IPS DF 6.9 (cell line): ENCODE data around the gene APLNR.
A peak's percentile ranks its signal among the peaks of the same experiment; 100 is the strongest.

Experiments used
- DNase-seq: peaks from one replicate; pipeline ENCODE4 v3.0.0-alpha.2; 2013; ENCODE audit warnings: low read depth, low spot score
- H3K27ac ChIP-seq: one replicate; pipeline ENCODE4 v1.5.1; 2013; ENCODE audit warnings: low read length, control low read depth
- H3K27me3 ChIP-seq: 2 replicates; pipeline ENCODE4 v1.6.1; 2013; ENCODE audit warnings: mild to moderate bottlenecking, low read length; ENCODE audit not compliant: control insufficient read depth, insufficient read depth
- H3K36me3 ChIP-seq: 2 replicates; pipeline ENCODE4 v1.6.1; 2013; ENCODE audit warnings: low read length; ENCODE audit not compliant: control insufficient read depth, insufficient read depth
- H3K4me1 ChIP-seq: 2 replicates; pipeline ENCODE4 v1.6.1; 2013; ENCODE audit warnings: low read length; ENCODE audit not compliant: control insufficient read depth, insufficient read depth
- H3K4me3 ChIP-seq: 2 replicates; pipeline ENCODE4 v1.5.1; 2013; ENCODE audit warnings: mild to moderate bottlenecking, low read length
- H3K9me3 ChIP-seq: 2 replicates; pipeline ENCODE4 v1.6.1; 2013; ENCODE audit warnings: low read length, inconsistent platforms; ENCODE audit not compliant: control insufficient read depth, insufficient read depth
- WGBS: extraction: QIAGEN DNeasy Blood & Tissue Kit; methylation state at CpG from one replicate; pipeline ENCODE4 v1.1.7; 2013; ENCODE audit warnings: mixed read lengths, missing lambda C conversion rate; ENCODE audit not compliant: insufficient read length, insufficient coverage; 5-methylcytosine and 5-hydroxymethylcytosine counted together

The APLNR gene

DNA sequence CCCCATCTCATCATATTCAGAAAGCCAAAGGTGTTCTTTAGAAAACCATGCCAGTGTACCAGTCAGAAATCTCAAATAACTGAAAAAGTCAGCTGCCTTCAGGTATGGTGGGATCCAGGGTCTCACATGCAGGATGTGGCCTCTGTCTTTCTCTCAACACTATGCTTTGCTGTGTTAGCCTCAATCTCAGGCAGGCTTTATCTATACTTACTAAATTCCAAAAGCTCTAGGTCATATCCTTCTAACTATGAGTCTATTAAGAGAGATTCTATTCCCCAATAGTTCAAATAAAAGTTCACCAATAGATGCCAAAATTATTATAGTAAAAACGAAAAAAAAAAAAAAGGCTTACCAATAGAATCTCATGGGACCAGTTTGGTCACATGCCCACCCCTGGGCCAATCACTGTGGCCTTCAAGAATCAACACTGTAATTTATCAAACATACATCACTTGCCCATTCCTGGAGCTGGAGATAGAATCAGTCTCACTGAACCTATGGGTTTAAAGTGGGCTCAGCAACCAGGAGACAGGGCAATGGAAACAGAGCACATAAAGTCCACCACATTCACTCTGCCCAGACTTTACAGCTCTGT, 38.0 kb upstream of the APLNR start:
- DNase-seq = no peak
- Histone ChIP-seq H3K9me3 (no peaks in the 10 kb centered on the region), H3K36me3 (no peaks in the 10 kb centered on the region), H3K27me3 (no peaks in the 10 kb centered on the region), H3K27ac (no peak overlapping the region), H3K4me3 (no peak overlapping the region), H3K4me1 (no peaks in the 10 kb centered on the region; the same call in 1 of the 2 replicates)
- WGBS = no CpG with 5 or more reads among the region's 1 CpG

DNA sequence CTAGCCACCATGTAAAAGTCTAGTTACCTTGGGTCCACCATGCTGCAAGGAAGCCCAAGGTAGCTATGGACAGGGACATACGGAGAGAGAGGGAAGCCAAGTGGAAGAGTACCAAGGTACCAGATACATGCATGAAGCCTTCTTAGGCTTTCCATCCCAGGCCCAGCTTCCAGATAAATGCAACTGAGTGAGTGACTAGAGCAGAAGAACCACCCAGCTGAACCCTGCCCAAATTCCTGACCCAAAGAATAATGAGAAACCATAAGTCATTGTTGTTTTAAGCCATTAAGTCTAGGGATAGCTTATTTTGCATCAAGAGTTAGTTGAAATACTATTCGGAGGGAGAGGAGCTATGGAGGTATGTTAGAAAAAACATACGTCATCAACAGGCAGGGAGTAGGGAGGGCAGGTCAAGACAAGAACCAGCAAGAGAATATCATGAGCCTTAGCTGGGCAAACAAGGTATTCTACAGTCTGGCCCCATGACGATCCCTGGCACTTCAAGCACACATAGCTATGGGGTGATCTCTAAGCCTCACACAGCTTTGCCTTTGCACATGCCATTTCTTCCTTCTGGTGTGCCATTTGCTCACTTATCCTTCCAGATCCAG, 36.5 kb upstream of the APLNR start:
- no peaks in the 10 kb centered on the region for H3K27me3 ChIP-seq
- H3K9me3 ChIP-seq = no peaks in the 10 kb centered on the region
- no CpG with 5 or more reads among the region's 4 CpGs for WGBS
- no peak overlapping the region for H3K27ac ChIP-seq
- no peaks in the 10 kb centered on the region for H3K36me3 ChIP-seq
- no peak overlapping the region for H3K4me3 ChIP-seq
- H3K4me1 ChIP-seq = no peaks in the 10 kb centered on the region; the same call in 1 of the 2 replicates
- no peak for DNase-seq

DNA sequence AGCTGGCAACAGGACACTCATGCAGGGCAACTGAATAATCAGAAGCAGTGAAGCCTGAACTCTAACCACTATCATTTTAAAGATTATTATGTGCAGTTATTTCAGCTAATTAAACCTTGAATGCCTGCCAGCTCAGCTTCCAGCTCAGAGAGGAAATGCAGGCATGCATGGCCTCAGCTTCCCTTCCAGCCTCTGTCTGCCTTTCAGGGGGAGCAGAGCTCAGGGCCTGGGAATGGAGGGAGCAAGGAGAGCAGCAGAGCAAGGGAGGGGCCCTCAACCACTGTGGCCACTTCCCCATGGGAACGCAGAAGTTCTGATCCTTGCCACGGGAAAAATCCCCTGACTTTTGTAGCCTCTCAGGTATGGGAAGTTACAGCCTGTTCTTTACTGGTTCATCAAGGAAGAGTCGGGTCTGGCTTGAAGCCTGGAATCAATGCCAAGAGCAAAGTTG, 32.5 kb upstream of the APLNR start:
- H3K27me3 ChIP-seq = no peaks in the 10 kb centered on the region
- no peak overlapping the region for H3K27ac ChIP-seq
- H3K9me3 ChIP-seq = no peaks in the 10 kb centered on the region
- no peak overlapping the region for H3K4me3 ChIP-seq
- no CpG with 5 or more reads among the region's 3 CpGs for WGBS
- no peaks in the 10 kb centered on the region for H3K4me1 ChIP-seq
- DNase-seq = no peak
- H3K36me3 ChIP-seq = no peaks in the 10 kb centered on the region

DNA sequence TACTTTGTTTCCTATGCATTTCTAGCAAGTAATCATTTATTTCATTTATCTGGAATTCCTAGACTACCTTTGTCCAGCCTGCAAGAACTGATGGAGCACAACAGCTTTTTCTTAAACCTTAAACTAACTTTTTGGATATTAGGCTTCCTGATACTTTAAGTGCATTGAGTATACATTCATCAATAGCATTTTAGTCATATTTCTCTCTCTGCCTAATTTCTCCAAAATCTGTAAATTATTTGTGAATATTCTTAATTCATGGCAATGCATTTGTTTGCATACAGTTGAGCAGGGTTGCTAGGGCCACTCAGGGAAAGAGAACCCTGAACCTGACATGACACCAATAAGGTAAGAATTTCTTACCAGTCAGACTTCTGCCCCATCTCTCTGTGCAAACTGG, 29.1 kb upstream of the APLNR start:
- Histone ChIP-seq H3K9me3 (no peaks in the 10 kb centered on the region), H3K27ac (no peak overlapping the region)

DNA sequence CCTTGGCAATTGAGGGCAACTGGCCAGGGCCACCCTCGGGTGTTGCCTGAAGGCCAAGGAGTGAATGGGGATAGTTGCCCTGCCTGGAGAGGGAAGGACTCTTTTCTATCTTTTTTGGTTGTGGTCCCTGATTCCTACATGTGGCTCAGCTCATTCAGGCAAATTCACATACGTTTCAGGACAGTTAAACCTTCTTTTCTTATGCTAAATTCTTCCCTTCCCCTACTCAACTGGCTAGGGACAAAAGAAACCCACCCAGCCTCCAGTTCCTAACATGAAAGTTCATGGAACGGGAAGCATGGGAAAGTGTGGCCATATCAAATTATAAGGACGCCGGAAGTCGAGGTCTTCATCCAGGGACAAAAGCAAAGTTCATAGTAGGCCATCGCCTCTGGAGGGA, 26.3 kb upstream of the APLNR start:
- DNase-seq = peak; percentile 27
- no peaks in the 10 kb centered on the region for H3K36me3 ChIP-seq
- WGBS = no CpG with 5 or more reads among the region's 7 CpGs
- no peak overlapping the region for H3K27ac ChIP-seq
- H3K4me1 ChIP-seq = no peaks in the 10 kb centered on the region
- no peak overlapping the region for H3K4me3 ChIP-seq
- H3K9me3 ChIP-seq = no peaks in the 10 kb centered on the region
- H3K27me3 ChIP-seq = no peaks in the 10 kb centered on the region

More for the DNA sequence above, 29.1 kb upstream of the APLNR start:
- Histone ChIP-seq H3K27me3 (no peaks in the 10 kb centered on the region), H3K4me1 (no peaks in the 10 kb centered on the region), H3K4me3 (no peak overlapping the region), H3K36me3 (no peaks in the 10 kb centered on the region)
- DNase-seq = no peak

DNA sequence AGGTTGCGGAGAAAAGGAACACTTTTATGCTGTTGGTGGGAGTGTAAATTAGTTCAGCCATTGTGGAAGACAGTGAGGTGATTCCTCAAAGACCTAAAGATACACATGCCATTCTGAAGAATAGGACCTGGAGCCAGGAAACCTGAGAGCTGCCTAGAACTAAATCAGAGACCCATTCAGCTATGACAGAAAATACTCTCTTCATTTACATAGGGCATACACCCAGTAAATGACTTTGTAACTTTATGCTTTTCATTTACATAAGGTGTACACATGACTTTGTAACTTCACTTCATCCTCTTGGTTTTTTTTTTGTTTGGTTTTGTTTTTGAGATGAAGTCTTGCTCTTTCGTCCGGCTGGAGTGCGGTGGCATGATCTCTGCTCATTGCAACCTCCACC, 25.1 kb upstream of the APLNR start:
- DNase-seq = no peak
- no CpG with 5 or more reads among the region's 4 CpGs for WGBS
- Histone ChIP-seq H3K27me3 (no peaks in the 10 kb centered on the region), H3K4me3 (no peak overlapping the region), H3K9me3 (no peaks in the 10 kb centered on the region), H3K27ac (no peak overlapping the region), H3K4me1 (no peaks in the 10 kb centered on the region), H3K36me3 (no peaks in the 10 kb centered on the region)

DNA sequence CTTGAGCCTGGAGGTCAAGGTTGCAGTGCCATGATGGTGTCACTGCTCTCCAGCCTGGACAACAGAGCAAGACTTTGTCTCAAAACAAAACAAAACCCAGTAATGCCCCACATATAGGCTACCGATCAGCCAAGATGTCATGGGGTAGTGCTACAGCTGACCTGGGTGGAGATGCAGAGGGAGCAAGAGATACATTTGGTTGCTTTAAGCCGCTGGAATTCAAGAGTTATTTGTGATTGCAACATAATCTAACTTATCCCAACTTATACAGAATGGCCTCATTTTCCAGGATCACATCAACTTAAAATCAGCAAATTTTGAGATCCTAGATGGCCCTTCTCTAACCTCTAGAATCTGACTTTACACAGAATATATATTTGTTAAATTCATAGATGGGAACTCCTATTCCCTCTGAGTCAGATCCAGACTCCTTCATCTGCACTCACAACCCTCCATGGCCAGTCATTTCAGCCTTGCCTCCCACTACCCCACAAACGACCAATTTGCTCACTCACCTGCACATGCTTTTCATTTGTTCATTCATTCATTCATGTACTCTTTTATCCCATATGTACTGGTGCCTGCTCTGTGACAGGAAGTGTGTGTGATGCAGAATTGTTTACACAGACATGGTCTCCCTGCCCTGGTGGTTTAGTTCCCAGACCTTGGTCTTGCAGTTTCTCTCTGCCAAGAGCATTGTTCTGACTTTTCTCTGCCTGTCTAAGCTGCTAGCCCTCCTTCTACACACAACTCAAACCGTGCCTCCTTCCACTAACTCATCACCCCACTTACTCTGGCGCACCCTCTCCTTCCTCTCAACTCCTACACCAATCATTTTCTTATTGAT, 24.1 kb upstream of the APLNR start:
- Histone ChIP-seq H3K4me3 (no peak overlapping the region), H3K9me3 (no peaks in the 10 kb centered on the region), H3K4me1 (no peaks in the 10 kb centered on the region), H3K36me3 (no peaks in the 10 kb centered on the region), H3K27me3 (no peaks in the 10 kb centered on the region), H3K27ac (no peak overlapping the region)
- WGBS = 100% methylated on average over 1 of the region's 5 CpGs
- no peak for DNase-seq

DNA sequence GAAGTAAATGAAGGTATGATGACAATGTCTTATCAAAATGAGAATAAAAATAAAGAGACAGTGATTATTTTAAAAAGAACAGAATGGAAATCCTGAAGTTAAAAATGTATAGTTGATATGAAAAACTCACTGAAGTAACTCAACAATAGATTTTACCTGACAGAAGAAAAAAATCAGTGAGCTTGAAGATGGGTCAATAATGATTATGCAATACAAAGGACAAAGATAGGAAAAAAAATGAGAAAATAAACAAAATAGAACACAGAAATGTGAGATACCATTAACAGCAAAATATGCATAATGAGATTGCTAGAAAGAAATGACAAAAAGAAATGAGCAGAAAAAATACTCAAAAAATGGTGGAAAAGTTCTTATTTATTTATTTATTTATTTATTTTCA, 19.1 kb upstream of the APLNR start:
- Histone ChIP-seq H3K36me3 (no peaks in the 10 kb centered on the region), H3K27ac (no peak overlapping the region), H3K27me3 (no peaks in the 10 kb centered on the region), H3K4me1 (no peaks in the 10 kb centered on the region), H3K4me3 (no peak overlapping the region), H3K9me3 (no peaks in the 10 kb centered on the region)
- no peak for DNase-seq

DNA sequence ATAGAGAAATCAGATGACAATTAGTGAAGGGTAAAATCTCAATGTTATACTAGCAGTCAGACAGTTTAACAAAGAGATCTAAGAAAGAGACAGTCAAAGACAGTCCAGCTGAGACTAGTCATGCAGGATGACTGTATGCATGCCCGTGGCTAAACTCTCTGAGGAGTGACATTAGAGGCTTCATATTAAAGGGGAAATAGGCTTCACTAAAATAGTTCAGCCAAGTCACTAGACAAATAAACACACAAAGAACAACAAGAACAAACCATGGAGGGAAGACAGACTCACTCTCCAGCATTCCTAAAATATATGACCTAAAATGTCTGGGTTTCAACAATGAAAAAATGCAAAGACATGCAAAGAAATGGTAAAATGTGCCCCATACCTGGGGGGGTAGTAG, 18.6 kb upstream of the APLNR start:
- H3K27ac ChIP-seq = no peak overlapping the region
- no peaks in the 10 kb centered on the region for H3K36me3 ChIP-seq
- no peaks in the 10 kb centered on the region for H3K27me3 ChIP-seq
- WGBS = no CpG with 5 or more reads among the region's 1 CpG
- no peak overlapping the region for H3K4me3 ChIP-seq
- DNase-seq = no peak
- H3K4me1 ChIP-seq = no peaks in the 10 kb centered on the region
- no peaks in the 10 kb centered on the region for H3K9me3 ChIP-seq

DNA sequence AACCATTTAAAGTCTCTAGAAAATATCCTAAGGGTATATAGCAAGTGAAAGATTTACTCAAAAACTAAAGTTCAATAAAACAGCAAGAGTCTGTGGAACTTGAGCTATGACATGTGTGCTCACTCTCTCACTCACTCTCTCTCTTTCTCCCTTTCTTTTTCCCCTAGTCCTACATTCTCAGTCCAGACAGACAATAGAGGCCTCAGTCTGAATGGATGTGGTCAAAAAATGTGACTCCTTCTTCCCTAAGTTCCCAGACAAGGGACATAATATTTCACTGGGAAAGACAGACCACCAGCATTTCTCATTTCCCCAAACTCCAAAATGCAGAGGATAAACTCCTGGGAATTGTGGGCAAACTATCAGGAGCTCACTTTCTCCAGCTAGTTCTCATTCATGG, 17.6 kb upstream of the APLNR start:
- no peak overlapping the region for H3K27ac ChIP-seq
- H3K36me3 ChIP-seq = no peaks in the 10 kb centered on the region
- no peak for DNase-seq
- H3K4me3 ChIP-seq = no peak overlapping the region
- H3K4me1 ChIP-seq = no peaks in the 10 kb centered on the region
- H3K9me3 ChIP-seq = no peaks in the 10 kb centered on the region
- no peaks in the 10 kb centered on the region for H3K27me3 ChIP-seq
